GM21825 (cell line): Measurements from ENCODE around the gene BPI.
"Not testable (repeated sequence)": the region's sequence is repeated elsewhere in the genome, so short reads cannot be mapped to it uniquely, and the experiment has no call there.

ENCODE experiments used
- ATAC-seq: cut with Tn5 transposase; IDR thresholded peaks from one replicate; pipeline ENCODE4 v1.9.1; 2021; ENCODE audit warnings: mild to moderate bottlenecking, moderate library complexity; ENCODE audit not compliant: unreplicated experiment

BPI gene

DNA sequence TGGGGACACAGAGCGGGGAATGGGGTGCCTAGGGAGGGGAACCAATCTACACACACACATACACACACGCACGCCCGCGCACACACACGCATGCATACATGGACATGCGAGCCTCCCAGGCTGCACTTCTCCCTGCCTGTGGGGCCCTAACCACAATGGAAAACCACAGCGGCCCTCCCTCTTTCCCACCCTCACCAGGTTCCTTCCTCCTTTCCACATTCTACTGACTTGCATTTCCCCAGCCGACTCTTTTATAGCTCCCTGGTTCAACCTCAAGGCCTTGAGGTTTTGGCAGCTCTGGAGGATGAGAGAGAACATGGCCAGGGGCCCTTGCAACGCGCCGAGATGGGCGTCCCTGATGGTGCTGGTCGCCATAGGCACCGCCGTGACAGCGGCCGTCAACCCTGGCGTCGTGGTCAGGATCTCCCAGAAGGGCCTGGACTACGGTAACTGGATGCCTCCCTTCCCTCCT, at the start of gene BPI:
Gene BPI, plus strand, starts transcription at position 249 of the 472 bp plus-strand sequence. Its CDS starts 68 bp downstream, at position 317.
- ATAC-seq, result no peak

DNA sequence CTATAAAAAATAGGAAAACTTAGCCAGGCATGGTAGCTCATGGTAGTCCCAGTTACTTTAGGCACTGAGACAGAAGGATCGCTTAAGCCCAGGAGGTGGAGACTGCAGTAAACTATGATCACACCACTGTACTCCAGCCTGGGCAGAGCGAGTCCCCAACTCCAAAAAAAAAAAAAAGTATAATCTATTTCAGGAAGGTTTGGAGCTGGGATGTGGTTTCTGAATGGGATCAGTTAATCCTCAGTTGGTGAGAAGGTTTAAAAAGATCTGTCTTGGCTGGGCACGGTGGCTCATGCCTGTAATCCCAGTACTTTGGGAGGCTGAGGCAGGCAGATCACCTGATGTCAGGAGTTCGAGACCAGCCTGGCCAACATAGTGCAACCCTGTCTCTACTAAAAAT, 49.3 kb upstream of the BPI start:
- not testable (repeated sequence) for ATAC-seq

GRCh38 chr20:38255393-38255792, 48.6 kb upstream of the BPI start:
- no peak for ATAC-seq

- no peak for ATAC-seq
Measured at GRCh38 chr20:38256021-38256420, 47.9 kb upstream of the BPI start.

DNA sequence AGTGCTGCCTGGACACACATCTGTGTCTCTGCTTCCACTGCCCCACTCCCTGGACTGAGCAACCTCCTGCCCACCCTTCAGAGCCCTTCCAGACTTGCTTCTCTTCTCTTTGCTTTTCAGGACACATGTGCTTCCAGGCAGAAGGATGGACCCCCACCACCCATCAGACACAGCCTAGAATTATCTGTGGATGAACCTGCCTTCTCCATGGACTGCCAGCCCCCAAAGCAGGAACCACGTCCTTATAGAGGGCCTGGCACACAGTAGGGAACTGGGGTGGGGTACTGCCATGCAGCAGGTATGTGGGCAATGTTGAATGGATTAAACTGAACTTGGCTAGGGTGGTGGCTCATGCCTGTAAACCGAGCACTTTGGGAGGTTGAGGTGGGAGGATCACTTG, 47.0 kb upstream of the BPI start:
- no peak for ATAC-seq

GRCh38 chr20:38258545-38259215, 45.3 kb upstream of the BPI start:
- no peak for ATAC-seq

DNA sequence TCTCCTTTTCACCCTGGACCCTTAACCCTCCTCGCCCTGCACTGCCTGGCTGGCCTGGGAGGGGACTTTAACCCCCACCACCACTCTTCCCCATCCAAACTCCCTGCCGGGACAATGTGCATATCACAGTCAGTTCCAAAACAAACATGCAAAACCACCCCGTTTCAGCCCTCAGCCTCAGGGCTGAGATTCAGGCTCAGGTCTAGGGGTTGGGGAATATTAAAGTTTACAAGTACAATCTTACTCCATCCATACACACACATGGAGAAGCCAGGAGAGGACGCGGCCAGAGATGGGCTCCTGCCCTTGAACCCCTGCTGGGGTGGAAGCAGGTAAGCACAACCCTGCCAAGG, 44.0 kb upstream of the BPI start:
- no peak for ATAC-seq

DNA sequence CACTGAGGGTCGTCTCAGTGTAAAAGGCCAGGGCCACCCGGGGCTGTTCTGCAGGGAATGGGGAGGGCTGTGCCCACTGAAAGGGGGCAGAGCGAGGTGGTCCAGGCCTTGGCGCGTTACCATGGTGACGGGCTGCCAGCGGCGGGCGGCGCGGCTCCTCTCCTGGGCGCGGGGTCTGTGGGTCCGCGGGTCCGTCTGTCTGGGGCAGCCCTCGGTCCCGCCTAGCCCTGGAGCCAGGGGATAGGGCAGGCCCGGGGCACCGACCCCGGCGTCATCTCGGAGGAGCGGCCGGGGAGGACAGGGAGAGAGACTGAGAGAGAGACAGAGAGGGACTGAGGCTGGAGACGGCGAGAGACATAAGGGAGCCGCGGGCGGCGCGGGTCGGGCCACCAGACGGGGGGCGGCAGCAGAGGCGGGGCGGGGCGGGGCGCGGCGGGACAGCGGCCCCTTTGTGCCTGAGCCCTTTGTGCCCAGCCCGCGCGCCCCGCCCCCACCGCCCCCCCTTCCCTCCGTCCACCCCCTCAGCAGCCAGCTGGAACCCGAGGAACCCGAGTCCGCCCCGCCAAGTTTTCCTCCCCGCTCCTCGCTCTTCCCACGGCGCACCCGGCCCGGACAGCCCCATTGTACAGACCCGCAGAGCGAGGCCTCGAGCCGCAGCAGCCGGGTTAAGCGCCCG, 43.4 kb upstream of the BPI start, which contains the start of gene KIAA1755:
Gene KIAA1755, minus strand, starts transcription at position 358 of the 676 bp plus-strand sequence. Its CDS starts 235 bp downstream, at position 123.
- no peak for ATAC-seq

- ATAC-seq, result no peak
Measured at GRCh38 chr20:38261054-38261390, 42.9 kb upstream of the BPI start.

GRCh38 chr20:38262931-38263330, 41.0 kb upstream of the BPI start:
- ATAC-seq, result no peak

DNA sequence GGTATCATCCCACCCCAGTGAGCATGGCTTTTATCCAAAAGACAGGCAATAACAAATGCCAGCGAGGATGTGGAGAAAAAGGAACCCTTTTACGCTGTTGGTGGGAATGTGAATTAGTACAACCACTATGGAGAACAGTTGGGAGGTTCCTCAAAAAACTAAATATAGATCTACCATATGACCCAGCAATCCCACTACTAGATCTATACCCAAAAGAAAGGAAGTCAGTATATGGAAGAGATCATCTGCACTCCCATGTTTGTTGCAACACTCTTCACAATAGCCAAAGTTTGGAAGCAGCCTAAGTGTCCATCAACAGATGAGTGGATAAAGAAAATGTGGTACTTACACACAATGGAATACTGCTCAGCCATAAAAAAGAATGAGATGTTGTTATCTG, 37.5 kb upstream of the BPI start:
- ATAC-seq, result no peak

- ATAC-seq, result no peak
Measured at GRCh38 chr20:38267296-38267695, 36.7 kb upstream of the BPI start.

- ATAC-seq, result no peak
Measured at GRCh38 chr20:38267901-38268514, 35.9 kb upstream of the BPI start.

DNA sequence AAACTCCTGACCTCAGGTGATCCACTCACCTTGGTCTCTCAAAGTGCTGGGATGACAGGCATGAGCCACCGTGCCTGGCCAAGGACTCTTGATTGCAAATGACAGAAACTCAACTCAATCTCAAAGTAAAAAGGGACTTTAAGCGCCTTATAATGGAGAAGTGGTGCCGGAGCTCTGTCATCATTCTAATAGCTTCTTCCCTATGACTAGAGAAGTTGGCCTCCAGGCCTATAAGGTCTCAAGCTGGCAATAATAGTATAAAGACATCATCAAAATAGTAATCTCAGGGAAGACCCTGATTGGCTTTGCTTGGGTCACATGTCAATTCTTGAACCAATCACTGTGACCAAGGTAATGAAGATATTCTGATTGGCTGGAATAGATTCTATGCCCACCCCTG, 34.9 kb upstream of the BPI start:
- ATAC-seq, result no peak

DNA sequence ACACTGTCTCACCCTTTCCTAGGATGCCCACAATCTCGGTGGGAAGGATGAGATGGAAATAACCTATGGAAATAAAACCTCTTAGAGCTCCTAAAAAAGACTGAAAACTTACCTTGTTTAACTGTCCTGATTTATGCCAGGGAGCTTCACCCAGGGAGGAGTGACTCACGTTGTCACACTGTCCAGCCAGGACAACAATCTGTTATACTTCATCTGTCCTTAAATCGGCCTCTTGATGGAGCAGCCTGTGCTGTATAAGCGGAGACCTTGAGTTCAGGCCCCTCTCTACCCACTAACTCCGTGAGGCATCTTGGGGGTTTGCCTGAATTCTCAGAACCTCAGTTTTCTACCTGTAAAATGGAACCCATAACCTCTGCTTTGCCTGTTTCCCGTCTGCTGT, 34.2 kb upstream of the BPI start:
- ATAC-seq, result no peak

DNA sequence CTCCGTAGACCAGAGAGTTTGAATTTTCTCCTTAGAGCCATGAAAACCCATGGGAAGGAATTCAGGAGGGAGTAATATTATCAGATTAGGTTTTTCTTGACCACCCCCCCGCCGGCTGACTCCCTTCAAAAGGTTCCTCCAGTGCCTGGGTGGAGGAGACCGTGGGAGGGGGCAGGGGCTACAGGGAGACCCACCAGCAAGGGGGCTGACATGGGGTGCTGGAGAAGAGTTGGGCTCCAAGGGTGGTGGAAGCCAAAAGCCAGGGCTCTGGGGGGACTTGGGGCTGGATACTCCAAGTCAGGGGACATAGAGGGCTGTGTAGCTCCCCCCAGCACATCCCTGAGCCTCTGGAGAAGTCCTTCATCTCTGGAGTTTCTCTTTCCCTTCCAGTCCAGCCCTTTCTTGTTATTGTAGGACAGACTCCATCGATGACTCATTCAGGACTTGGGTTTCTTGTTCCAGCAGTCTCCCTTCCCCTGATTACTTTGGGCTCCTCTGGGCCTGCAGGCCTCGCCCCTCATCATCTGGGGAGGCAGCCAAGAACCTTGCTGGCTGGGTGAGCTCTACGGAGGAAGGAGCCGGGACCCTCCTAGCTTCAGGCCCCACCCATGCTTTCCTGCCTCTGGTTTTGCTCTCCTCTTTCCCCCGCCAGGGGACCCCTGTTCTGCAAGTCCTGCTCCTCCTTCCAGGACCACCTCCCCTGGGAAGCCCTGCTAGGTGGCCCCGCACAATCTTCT, 32.9 kb upstream of the BPI start:
- no peak for ATAC-seq

- no peak for ATAC-seq
Measured at GRCh38 chr20:38271608-38272120, 32.3 kb upstream of the BPI start.

- ATAC-seq, result no peak
Measured at GRCh38 chr20:38272398-38272797, 31.6 kb upstream of the BPI start.

DNA sequence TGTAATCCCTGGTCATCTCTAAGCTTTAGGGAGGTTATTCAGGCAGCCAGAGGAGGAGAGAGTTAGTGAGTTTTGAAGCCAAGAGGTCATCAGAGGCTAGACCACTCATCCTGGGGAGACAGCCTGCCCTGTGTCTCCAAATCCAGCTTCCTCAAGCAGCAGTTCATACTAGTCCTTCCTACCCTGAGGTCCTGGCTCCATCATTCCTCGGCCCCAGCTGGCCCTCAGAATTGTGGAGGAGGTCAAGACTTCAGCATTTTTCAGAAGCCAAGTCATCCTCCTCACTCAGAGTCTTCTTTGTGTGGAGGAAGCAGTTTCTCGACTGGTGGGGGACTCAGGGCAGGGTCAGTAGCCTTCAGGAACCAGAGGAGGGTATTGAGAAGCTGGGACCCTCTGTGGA, 31.0 kb upstream of the BPI start:
- no peak for ATAC-seq

DNA sequence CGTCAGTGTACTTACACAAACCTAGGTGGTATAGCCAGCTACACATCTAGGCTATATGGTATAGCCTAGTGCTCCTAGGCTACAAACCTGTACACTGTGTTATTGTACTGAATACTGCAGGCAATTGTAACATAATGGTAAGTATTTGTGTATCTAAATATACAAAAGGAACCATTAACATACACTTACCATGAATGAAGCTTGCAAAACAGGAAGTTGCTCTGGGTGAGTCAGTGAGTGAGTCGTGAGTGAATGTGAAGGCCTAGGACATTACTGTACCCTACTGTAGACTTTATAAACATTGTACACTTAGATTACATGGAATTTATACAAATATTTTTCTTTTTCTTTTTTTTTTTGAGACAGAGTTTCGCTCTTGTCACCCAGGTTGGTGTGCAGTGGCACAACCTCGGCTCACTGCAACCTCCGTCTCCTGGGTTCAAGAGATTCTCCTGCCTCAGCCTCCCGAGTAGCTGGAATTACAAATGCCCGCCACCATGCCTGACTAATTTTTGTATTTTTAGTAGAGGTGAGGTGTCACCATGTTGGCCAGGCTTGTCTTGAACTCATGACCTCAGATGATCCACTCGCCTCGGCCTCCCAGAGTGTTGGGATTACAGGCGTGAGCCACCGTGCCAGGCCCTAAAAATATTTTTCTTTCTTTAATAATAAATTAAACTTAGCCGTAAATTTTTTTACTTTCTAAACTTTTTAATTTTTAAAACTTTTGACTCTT, 28.0 kb upstream of the BPI start:
- ATAC-seq, result no peak

DNA sequence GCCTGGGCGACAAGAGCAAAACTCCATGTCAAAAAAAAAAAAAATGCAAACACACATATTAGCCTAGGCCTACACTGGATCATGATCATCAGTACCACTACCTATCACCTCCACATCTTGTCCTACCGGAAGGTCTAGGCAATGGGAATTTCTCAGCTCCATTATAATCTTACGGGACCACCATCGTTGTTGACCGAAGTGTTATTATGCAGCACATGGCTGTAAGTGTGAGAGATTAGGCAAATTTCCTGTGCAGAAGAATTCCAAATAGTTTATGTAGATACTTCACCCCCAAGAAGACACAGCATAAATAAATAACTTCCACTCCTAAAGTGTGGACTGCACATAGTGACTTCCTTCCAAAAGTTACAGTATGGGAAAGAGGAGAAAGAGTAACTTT, 26.7 kb upstream of the BPI start:
- ATAC-seq, result no peak
